Subcutaneous adipose tissue (tissue), 4 donors: ENCODE results near the gene NRXN3. TPM values are rescaled to one million over a fixed set of nuclear protein-coding genes. Genes with fewer than 3 reads are reported as not detected.

Experiments used
- CTCF ChIP-seq: fragments of 450-650 bp; IDR thresholded peaks from one replicate; pipeline ENCODE4 v1.5.1; 2016; ENCODE audit warnings: low read depth, mild to moderate bottlenecking, control low read depth, antibody characterized with exemption, moderate library complexity
- total RNA-seq, 4 donors: library from RNA; depleted of rRNA; stranded (reverse); fragments of >200 nt; gene quantifications; one replicate each; pipeline ENCODE4 v1.1.0, GENCODE V29; 2016

Gene NRXN3
- total RNA-seq, 4 donors from 2014 or later: 0.57 to 2.4 (median 1.1) TPM; not detected in 1

GRCh38 chr14:79363291-79363690, 1193.1 kb downstream of the NRXN3 start:
- TF ChIP-seq CTCF: no peak

- no peak for TF ChIP-seq CTCF
Measured at GRCh38 chr14:79369359-79370332, 1199.5 kb downstream of the NRXN3 start.

- no peak for TF ChIP-seq CTCF
Measured at GRCh38 chr14:79370969-79371368, 1200.8 kb downstream of the NRXN3 start.

- TF ChIP-seq CTCF: no peak
Measured at GRCh38 chr14:79373451-79373850, 1203.3 kb downstream of the NRXN3 start.

- no peak for TF ChIP-seq CTCF
Measured at GRCh38 chr14:79375356-79375755, 1205.2 kb downstream of the NRXN3 start.

- TF ChIP-seq CTCF: no peak
Measured at GRCh38 chr14:79376557-79376956, 1206.4 kb downstream of the NRXN3 start.

GRCh38 chr14:79378020-79378419, 1207.8 kb downstream of the NRXN3 start:
- no peak for TF ChIP-seq CTCF
